ENCODE measurements around the gene ANGPTL5.

DNA sequence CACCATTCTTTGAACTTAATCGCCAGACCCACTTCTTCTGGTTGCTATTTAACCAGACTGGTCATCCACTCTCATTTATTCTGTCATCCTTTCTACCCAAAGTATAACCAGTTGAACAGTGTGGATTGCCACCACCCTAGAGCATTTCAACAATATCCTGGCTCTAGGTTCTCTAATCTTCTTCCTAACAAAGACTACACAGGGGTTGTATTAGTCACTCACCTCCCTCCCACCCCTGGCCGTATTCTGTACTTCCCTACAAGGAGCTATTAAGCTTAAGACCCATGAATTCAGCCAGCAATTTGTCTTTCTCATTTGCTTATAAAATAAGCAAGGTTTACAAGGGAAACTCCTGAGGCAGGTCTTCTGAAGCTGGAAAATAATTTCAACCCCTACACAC is 48.4 kb downstream of the ANGPTL5 start:
- no peak for TF ChIP-seq GATA2 (IDR thresholded peaks at IDR 0.05; ENCODE audit: low read depth, low read length)
- TF ChIP-seq GATA3 (IDR thresholded peaks at IDR 0.05; ENCODE audit: low read depth, low read length) = no peak

All from SH-SY5Y (cell line).